ENCODE data around the gene KRT86.

- no peak for TF ChIP-seq RCOR1 (IDR thresholded peaks at IDR 0.05; ENCODE audit: low read length)
- TF ChIP-seq, protein P1, sequence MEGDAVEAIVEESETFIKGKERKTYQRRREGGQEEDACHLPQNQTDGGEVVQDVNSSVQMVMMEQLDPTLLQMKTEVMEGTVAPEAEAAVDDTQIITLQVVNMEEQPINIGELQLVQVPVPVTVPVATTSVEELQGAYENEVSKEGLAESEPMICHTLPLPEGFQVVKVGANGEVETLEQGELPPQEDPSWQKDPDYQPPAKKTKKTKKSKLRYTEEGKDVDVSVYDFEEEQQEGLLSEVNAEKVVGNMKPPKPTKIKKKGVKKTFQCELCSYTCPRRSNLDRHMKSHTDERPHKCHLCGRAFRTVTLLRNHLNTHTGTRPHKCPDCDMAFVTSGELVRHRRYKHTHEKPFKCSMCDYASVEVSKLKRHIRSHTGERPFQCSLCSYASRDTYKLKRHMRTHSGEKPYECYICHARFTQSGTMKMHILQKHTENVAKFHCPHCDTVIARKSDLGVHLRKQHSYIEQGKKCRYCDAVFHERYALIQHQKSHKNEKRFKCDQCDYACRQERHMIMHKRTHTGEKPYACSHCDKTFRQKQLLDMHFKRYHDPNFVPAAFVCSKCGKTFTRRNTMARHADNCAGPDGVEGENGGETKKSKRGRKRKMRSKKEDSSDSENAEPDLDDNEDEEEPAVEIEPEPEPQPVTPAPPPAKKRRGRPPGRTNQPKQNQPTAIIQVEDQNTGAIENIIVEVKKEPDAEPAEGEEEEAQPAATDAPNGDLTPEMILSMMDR (IDR thresholded peaks at IDR 0.05) = no peak
- no peak for TF ChIP-seq POLR2AphosphoS5 (IDR thresholded peaks at IDR 0.05; ENCODE audit: low read depth, low read length)
- TF ChIP-seq, protein P2, sequence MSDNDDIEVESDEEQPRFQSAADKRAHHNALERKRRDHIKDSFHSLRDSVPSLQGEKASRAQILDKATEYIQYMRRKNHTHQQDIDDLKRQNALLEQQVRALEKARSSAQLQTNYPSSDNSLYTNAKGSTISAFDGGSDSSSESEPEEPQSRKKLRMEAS (IDR thresholded peaks at IDR 0.05; ENCODE audit: low read depth) = no peak
- no peak for TF ChIP-seq ZBTB33 (IDR thresholded peaks at IDR 0.05; ENCODE audit: borderline replicate concordance, low read depth)
- TF ChIP-seq, protein P3, sequence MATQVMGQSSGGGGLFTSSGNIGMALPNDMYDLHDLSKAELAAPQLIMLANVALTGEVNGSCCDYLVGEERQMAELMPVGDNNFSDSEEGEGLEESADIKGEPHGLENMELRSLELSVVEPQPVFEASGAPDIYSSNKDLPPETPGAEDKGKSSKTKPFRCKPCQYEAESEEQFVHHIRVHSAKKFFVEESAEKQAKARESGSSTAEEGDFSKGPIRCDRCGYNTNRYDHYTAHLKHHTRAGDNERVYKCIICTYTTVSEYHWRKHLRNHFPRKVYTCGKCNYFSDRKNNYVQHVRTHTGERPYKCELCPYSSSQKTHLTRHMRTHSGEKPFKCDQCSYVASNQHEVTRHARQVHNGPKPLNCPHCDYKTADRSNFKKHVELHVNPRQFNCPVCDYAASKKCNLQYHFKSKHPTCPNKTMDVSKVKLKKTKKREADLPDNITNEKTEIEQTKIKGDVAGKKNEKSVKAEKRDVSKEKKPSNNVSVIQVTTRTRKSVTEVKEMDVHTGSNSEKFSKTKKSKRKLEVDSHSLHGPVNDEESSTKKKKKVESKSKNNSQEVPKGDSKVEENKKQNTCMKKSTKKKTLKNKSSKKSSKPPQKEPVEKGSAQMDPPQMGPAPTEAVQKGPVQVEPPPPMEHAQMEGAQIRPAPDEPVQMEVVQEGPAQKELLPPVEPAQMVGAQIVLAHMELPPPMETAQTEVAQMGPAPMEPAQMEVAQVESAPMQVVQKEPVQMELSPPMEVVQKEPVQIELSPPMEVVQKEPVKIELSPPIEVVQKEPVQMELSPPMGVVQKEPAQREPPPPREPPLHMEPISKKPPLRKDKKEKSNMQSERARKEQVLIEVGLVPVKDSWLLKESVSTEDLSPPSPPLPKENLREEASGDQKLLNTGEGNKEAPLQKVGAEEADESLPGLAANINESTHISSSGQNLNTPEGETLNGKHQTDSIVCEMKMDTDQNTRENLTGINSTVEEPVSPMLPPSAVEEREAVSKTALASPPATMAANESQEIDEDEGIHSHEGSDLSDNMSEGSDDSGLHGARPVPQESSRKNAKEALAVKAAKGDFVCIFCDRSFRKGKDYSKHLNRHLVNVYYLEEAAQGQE (IDR thresholded peaks at IDR 0.05; ENCODE audit: low read depth, low read length) = no peak
- no peak for TF ChIP-seq NFIC (IDR thresholded peaks at IDR 0.05; ENCODE audit: borderline replicate concordance)
- no peak for TF ChIP-seq FOXM1 (IDR thresholded peaks at IDR 0.05; ENCODE audit: low read depth)
- no peak for TF ChIP-seq EZH2phosphoT487 (IDR thresholded peaks at IDR 0.05; ENCODE audit: borderline replicate concordance, low read depth)
- TF ChIP-seq USF2 (IDR thresholded peaks at IDR 0.05; ENCODE audit: borderline replicate concordance, low read depth, low read length) = no peak
Observed at GRCh38 chr12:52264435-52264825, 10.0 kb upstream of the KRT86 start.
